ENCODE measurements around the gene CARHSP1.
"Not testable (repeated sequence)": the region's sequence is repeated elsewhere in the genome, so short reads cannot be mapped to it uniquely, and the experiment has no call there.

CARHSP1 gene

GRCh38 chr16:8868416-8869211 lies at the start of gene CARHSP1:
Gene CARHSP1, minus strand, starts transcription at chr16:8869006. Its CDS starts 9,678 bp downstream, at chr16:8859328.
- DNase-seq = peak; percentile 59

- DNase-seq = not testable (repeated sequence)
Observed at GRCh38 chr16:8917336-8917735, 48.5 kb upstream of the CARHSP1 start.

- DNase-seq = no peak
Observed at GRCh38 chr16:8916541-8917225, 47.9 kb upstream of the CARHSP1 start.

- no peak for DNase-seq
Observed at GRCh38 chr16:8915722-8916301, 47.0 kb upstream of the CARHSP1 start.

- no peak for DNase-seq
Observed at GRCh38 chr16:8914098-8914497, 45.3 kb upstream of the CARHSP1 start.

GRCh38 chr16:8912793-8913192 lies 44.0 kb upstream of the CARHSP1 start:
- DNase-seq = no peak

GRCh38 chr16:8910811-8911210 lies 42.0 kb upstream of the CARHSP1 start:
- no peak for DNase-seq

GRCh38 chr16:8908810-8909468 lies 40.1 kb upstream of the CARHSP1 start:
- DNase-seq = no peak

GRCh38 chr16:8907096-8907495 lies 38.3 kb upstream of the CARHSP1 start:
- no peak for DNase-seq

GRCh38 chr16:8905795-8906591 lies 37.2 kb upstream of the CARHSP1 start:
- no peak for DNase-seq

- DNase-seq = no peak
Observed at GRCh38 chr16:8905168-8905762, 36.5 kb upstream of the CARHSP1 start.

GRCh38 chr16:8904018-8904430 lies 35.2 kb upstream of the CARHSP1 start:
- DNase-seq = no peak

- DNase-seq = no peak
Observed at GRCh38 chr16:8903004-8903403, 34.2 kb upstream of the CARHSP1 start.

- no peak for DNase-seq
Observed at GRCh38 chr16:8901320-8901861, 32.6 kb upstream of the CARHSP1 start.

- DNase-seq = no peak
Observed at GRCh38 chr16:8900343-8900742, 31.5 kb upstream of the CARHSP1 start.

GRCh38 chr16:8899709-8900317 lies 31.0 kb upstream of the CARHSP1 start:
- DNase-seq = no peak

- no peak for DNase-seq
Observed at GRCh38 chr16:8898660-8899318, 30.0 kb upstream of the CARHSP1 start.

GRCh38 chr16:8894736-8895334 lies 26.0 kb upstream of the CARHSP1 start:
- DNase-seq = no peak

- no peak for DNase-seq
Observed at GRCh38 chr16:8893976-8894690, 25.3 kb upstream of the CARHSP1 start.

GRCh38 chr16:8893426-8893825 lies 24.6 kb upstream of the CARHSP1 start:
- no peak for DNase-seq

All from NCI-H1048 (cell line).